Tibial artery (tissue), 4 donors: ENCODE results near the gene LEMD1.

Source experiments
- DNase-seq, 2 donors: peaks; one replicate each; pipeline ENCODE4 v3.0.0-alpha.2; 2019
- H3K27ac ChIP-seq, 2 donors: fragments of 200-600 bp; sonication (generic) in 1 of 2; 1 replicate in 1 of 2; 2 replicates in 1 of 2; pipeline ENCODE4 v1.5.1; 2018 to 2019; ENCODE audit warnings: mild to moderate bottlenecking in 1 of 2
- H3K27me3 ChIP-seq, 2 donors: fragments of 200-600 bp; sonication (generic) in 1 of 2; one replicate each; pipeline versions ENCODE4 v1.5.1 to v1.6.0; 2016 to 2019
- H3K36me3 ChIP-seq, 3 donors: fragments of 200-600 bp; sonication (generic) in 2 of 3; one replicate each; pipeline ENCODE4 v1.5.1; 2016 to 2019; ENCODE audit warnings: mild to moderate bottlenecking in 2 of 3
- H3K4me1 ChIP-seq, 4 donors: fragments of 200-600 bp; sonication (generic) in 2 of 4; 1 replicate in 3 of 4; 2 replicates in 1 of 4; pipeline ENCODE4 v1.5.1; 2016 to 2019
- H3K4me3 ChIP-seq, 2 donors: fragments of 200-600 bp; sonication (generic) in 1 of 2; 1 replicate in 1 of 2; 2 replicates in 1 of 2; pipeline ENCODE4 v1.5.1; 2018 to 2019; ENCODE audit warnings: mild to moderate bottlenecking in 2 of 2
- H3K9me3 ChIP-seq, 3 donors: fragments of 200-600 bp; sonication (generic) in 1 of 3; one replicate each; pipeline ENCODE4 v1.5.1; 2016 to 2019
- intact Hi-C: fragments of 100-400 bp; cut with DNase I; formaldehyde crosslinking; loops from one replicate; pipeline ENCODE4 v1.15.0; 2023; ENCODE audit warnings: low total_unique reads
- TF ChIP-seq, protein P1 (sequence below), 2 experiments: fragments of 200-600 bp in 1 of 2; fragments of 450-650 bp in 1 of 2; IDR thresholded peaks; one replicate each; pipeline ENCODE4 v1.5.1; 2017 to 2019; ENCODE audit warnings: antibody characterized with exemption in 2 of 2, mild to moderate bottlenecking in 1 of 2, moderate library complexity in 1 of 2

Gene LEMD1

DNA sequence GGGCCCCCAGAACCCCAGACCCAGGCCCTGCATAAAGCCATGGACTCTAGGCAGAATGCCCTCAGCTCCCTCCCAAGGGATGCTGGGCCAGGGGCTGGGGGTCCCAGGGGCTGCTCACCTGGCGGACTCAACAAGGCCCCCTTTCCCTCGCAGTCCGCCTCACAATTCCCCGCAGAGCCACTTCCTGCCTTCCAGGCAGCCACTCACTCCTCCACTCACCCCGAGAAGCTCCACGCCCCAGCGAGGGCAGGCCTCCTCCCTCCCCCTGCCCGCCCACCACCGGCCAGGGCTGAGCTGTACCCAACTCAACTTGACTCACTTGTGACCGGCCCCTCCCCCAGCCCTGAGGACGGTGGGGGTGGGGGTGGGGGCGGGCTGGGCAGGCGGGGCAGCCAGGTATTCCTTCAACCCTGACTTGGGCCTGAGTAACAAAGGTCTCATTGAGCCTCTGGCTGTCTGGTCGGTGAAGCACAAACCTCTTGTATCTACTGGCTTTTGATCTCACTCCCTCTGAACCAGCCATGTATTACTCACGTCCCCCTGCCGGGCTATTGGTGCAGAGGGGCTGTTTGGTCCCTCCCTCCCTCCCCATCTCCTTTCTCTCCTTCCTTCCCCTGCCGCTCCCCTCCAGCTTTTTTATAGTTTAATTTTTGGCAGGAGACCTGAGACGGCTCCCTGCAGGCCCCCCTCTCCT, 28.0 kb upstream of the LEMD1 start:
- DNase-seq: no peak
- H3K9me3 ChIP-seq: no peaks in the 10 kb centered on the region
- TF ChIP-seq, protein P1, sequence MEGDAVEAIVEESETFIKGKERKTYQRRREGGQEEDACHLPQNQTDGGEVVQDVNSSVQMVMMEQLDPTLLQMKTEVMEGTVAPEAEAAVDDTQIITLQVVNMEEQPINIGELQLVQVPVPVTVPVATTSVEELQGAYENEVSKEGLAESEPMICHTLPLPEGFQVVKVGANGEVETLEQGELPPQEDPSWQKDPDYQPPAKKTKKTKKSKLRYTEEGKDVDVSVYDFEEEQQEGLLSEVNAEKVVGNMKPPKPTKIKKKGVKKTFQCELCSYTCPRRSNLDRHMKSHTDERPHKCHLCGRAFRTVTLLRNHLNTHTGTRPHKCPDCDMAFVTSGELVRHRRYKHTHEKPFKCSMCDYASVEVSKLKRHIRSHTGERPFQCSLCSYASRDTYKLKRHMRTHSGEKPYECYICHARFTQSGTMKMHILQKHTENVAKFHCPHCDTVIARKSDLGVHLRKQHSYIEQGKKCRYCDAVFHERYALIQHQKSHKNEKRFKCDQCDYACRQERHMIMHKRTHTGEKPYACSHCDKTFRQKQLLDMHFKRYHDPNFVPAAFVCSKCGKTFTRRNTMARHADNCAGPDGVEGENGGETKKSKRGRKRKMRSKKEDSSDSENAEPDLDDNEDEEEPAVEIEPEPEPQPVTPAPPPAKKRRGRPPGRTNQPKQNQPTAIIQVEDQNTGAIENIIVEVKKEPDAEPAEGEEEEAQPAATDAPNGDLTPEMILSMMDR (IDR thresholded peaks at IDR 0.05): no peak
- intact Hi-C loops: no loop called here
- no peak overlapping the region for H3K4me3 ChIP-seq
- peaks cover 0 to 65% of the 10 kb centered on the region in 2 donors for H3K27me3 ChIP-seq
- H3K36me3 ChIP-seq: no peaks in the 10 kb centered on the region
- H3K27ac ChIP-seq: no peak overlapping the region
- peaks cover 0 to 22% (median 5%) of the 10 kb centered on the region in 4 donors for H3K4me1 ChIP-seq

GRCh38 chr1:205449254-205449749, 27.4 kb upstream of the LEMD1 start:
- Histone ChIP-seq H3K9me3 (no peaks in the 10 kb centered on the region), H3K4me1 (peaks cover 0 to 27% (median 9%) of the 10 kb centered on the region in 4 donors), H3K27me3 (peaks cover 0 to 60% of the 10 kb centered on the region in 2 donors), H3K36me3 (no peaks in the 10 kb centered on the region), H3K4me3 (no peak overlapping the region), H3K27ac (no peak overlapping the region)
- intact Hi-C loops: no loop called here
- TF ChIP-seq, protein P1 (IDR thresholded peaks at IDR 0.05): no peak
- DNase-seq: no peak

DNA sequence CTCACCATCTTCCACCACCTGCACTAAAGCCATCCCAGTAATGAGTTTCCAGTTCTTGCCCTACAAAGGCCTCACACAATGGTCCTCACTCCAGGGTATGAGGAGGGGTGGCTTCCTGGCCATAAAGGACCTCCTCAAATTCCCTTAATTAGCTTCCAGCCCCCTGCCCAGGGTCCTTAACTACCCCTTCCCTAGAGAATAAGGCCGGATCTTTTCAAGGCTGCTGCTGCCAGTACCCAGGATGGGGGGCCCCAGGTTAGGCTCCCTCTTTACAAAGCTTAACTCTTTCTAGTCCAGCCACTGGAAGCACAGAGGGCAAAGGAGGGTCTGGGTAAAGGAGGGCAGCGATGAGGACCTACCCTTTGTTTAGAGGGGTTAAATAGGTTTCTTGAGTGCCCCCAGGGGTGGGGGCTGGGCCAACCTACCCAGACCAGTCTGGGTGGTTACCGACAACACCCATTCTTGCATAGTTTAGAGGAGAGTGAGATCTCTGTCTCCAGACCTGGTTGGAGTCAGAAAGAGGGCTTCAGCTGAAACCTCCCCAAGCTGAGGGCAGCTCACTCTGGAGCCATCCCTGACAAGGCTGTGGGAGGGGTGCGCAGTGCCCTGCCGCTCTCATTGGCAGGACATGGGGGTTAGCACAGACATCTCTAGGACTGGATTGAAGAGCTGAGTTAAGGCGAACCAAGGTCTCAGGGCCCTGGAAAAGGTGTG, 26.8 kb upstream of the LEMD1 start:
- Histone ChIP-seq H3K9me3 (no peaks in the 10 kb centered on the region), H3K4me3 (no peak overlapping the region), H3K27me3 (peaks cover 0 to 53% of the 10 kb centered on the region in 2 donors), H3K36me3 (no peaks in the 10 kb centered on the region), H3K27ac (no peak overlapping the region), H3K4me1 (peaks cover 0 to 31% (median 11%) of the 10 kb centered on the region in 4 donors)
- TF ChIP-seq, protein P1 (IDR thresholded peaks at IDR 0.05): no peak
- DNase-seq: no peak
- intact Hi-C loops: no loop called here

- Histone ChIP-seq H3K4me1 (peaks cover 0 to 31% (median 11%) of the 10 kb centered on the region in 4 donors), H3K27me3 (peaks cover 0 to 44% of the 10 kb centered on the region in 2 donors), H3K4me3 (no peak overlapping the region)
These were observed 25.8 kb upstream of the LEMD1 start for GRCh38 chr1:205447457-205448341.

GRCh38 chr1:205446828-205447227, 25.0 kb upstream of the LEMD1 start:
- no peaks in the 10 kb centered on the region for H3K36me3 ChIP-seq
- H3K27me3 ChIP-seq: peaks cover 0 to 35% of the 10 kb centered on the region in 2 donors
- DNase-seq: peak in 1 of 2 donors; percentile 57
- H3K4me3 ChIP-seq: no peak overlapping the region
- H3K9me3 ChIP-seq: no peaks in the 10 kb centered on the region
- peaks cover 0 to 34% (median 11%) of the 10 kb centered on the region in 4 donors for H3K4me1 ChIP-seq
- intact Hi-C loops: no loop called here
- TF ChIP-seq, protein P1 (IDR thresholded peaks at IDR 0.05): no peak
- no peak overlapping the region for H3K27ac ChIP-seq

More at GRCh38 chr1:205447457-205448341, 25.8 kb upstream of the LEMD1 start:
- TF ChIP-seq, protein P1 (IDR thresholded peaks at IDR 0.05): no peak
- Histone ChIP-seq H3K36me3 (no peaks in the 10 kb centered on the region), H3K9me3 (no peaks in the 10 kb centered on the region), H3K27ac (no peak overlapping the region)
- peak in 1 of 2 donors; percentile 34 for DNase-seq
- intact Hi-C loops: no loop called here
